Glutamatergic neuron (in vitro differentiated cells): Measurements from ENCODE around the gene MIOX. TPM values are rescaled to one million over a fixed set of nuclear protein-coding genes. Genes with fewer than 3 reads are reported as not detected.
A peak's percentile ranks its signal among the peaks of the same experiment; 100 is the strongest.

Experiments
- DNase-seq: peaks from one replicate; pipeline ENCODE4 v3.0.0; 2022
- H3K27ac Mint-ChIP-seq: one replicate; pipeline ENCODE4 v1.8.0; 2020; ENCODE audit warnings: mild to moderate bottlenecking, mixed read lengths, inconsistent platforms; ENCODE audit not compliant: unreplicated experiment
- H3K27me3 Mint-ChIP-seq: one replicate; pipeline ENCODE4 v1.8.0; 2020; ENCODE audit warnings: mild to moderate bottlenecking, moderate library complexity, mixed read lengths, inconsistent platforms; ENCODE audit not compliant: unreplicated experiment
- H3K36me3 Mint-ChIP-seq: one replicate; pipeline ENCODE4 v1.8.0; 2020; ENCODE audit warnings: mild to moderate bottlenecking, mixed read lengths, inconsistent platforms; ENCODE audit not compliant: unreplicated experiment
- H3K4me1 Mint-ChIP-seq: one replicate; pipeline ENCODE4 v1.8.0; 2020; ENCODE audit warnings: mild to moderate bottlenecking, low read depth, mixed read lengths, inconsistent platforms; ENCODE audit not compliant: unreplicated experiment
- H3K4me3 Mint-ChIP-seq: one replicate; pipeline ENCODE4 v1.8.0; 2020; ENCODE audit warnings: mild to moderate bottlenecking, mixed read lengths, inconsistent platforms; ENCODE audit not compliant: unreplicated experiment
- H3K9me3 Mint-ChIP-seq: one replicate; pipeline ENCODE4 v1.8.0; 2020; ENCODE audit warnings: mild to moderate bottlenecking, moderate library complexity, mixed read lengths, inconsistent platforms; ENCODE audit not compliant: unreplicated experiment
- CTCF ChIP-seq: fragments of 200-600 bp; sonication (generic); IDR thresholded peaks from one replicate; pipeline ENCODE4 v1.5.0; 2021; ENCODE audit not compliant: partially characterized antibody, unreplicated experiment
- total RNA-seq: library from RNA; stranded (reverse); fragmentation: NEBNext Ultra II Directional; extraction: Animal tissue kit (Norgen Biotek cat#: 25700); gene quantifications from one replicate; pipeline ENCODE4 v1.2.1, GENCODE V29; 2021; ENCODE audit not compliant: unreplicated experiment

Gene MIOX
- total RNA-seq, 1 donor from 2014 or later: 4.0 TPM

DNA sequence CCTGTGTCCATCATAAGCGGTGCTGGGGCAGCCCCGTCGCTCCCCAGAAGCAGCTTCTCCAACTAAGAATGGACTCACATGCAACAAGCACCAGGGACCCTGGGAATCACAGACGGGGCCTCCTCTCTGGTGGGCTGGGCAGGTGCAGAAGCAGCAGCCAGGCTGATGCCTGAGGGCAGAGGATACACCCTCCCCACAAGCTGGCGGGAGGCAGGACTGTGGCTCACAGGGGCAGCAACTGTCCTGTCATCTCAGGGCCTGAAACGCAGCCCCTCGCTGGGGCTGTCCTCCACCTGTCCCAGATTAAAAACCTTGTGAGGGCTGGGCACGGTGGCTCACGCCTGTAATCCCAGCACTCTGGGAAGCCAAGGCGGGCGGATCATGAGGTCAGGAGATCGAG, 8.7 kb upstream of the MIOX start:
- no peak overlapping the region for H3K4me3 Mint-ChIP-seq
- H3K9me3 Mint-ChIP-seq: peaks cover 25% of the 10 kb centered on the region
- peaks cover 23% of the 10 kb centered on the region for H3K4me1 Mint-ChIP-seq
- peaks cover 18% of the 10 kb centered on the region for H3K27me3 Mint-ChIP-seq
- TF ChIP-seq CTCF: no peak
- peak; percentile 25 for DNase-seq
- no peaks in the 10 kb centered on the region for H3K36me3 Mint-ChIP-seq
- H3K27ac Mint-ChIP-seq: peak overlapping the region; percentile 17

- H3K4me1 Mint-ChIP-seq: peaks cover 15% of the 10 kb centered on the region
- peaks cover 20% of the 10 kb centered on the region for H3K27me3 Mint-ChIP-seq
- no peak for DNase-seq
- H3K4me3 Mint-ChIP-seq: peak overlapping the region; percentile 61
- peak overlapping the region; percentile 48 for H3K27ac Mint-ChIP-seq
- TF ChIP-seq CTCF: no peak
- peaks cover 18% of the 10 kb centered on the region for H3K9me3 Mint-ChIP-seq
- no peaks in the 10 kb centered on the region for H3K36me3 Mint-ChIP-seq
These were observed 6.9 kb upstream of the MIOX start for GRCh38 chr22:50479721-50480120.

- TF ChIP-seq CTCF: no peak
- Mint-ChIP-seq H3K36me3 (no peaks in the 10 kb centered on the region), H3K4me3 (peak overlapping the region; percentile 55), H3K27ac (no peak overlapping the region), H3K27me3 (peaks cover 21% of the 10 kb centered on the region), H3K9me3 (peaks cover 16% of the 10 kb centered on the region), H3K4me1 (peaks cover 11% of the 10 kb centered on the region)
- DNase-seq: no peak
These were observed 5.6 kb upstream of the MIOX start for GRCh38 chr22:50481045-50481439.

GRCh38 chr22:50481440-50482106, 5.1 kb upstream of the MIOX start, which contains the start of gene ADM2:
ADM2 (plus strand) TSS chr22:50481543; CDS start chr22:50481848, 305 bp downstream.
- no peak for TF ChIP-seq CTCF
- Mint-ChIP-seq H3K9me3 (peaks cover 14% of the 10 kb centered on the region), H3K4me1 (peaks cover 10% of the 10 kb centered on the region), H3K27me3 (peaks cover 21% of the 10 kb centered on the region), H3K36me3 (no peaks in the 10 kb centered on the region), H3K27ac (peak within 1 kb of the TSS; percentile 38), H3K4me3 (peak within 1 kb of the TSS; percentile 78)
- DNase-seq: peak; percentile 78
